GM12801 (cell line): ENCODE results near the gene KANSL3.

ENCODE experiments used
- CTCF ChIP-seq: IDR thresholded peaks from one replicate; pipeline ENCODE4 v1.5.1; 2011; ENCODE audit warnings: control low read depth; ENCODE audit not compliant: insufficient read length; ENCODE audit errors: extremely low read depth

KANSL3 gene

GRCh38 chr2:96616128-96616527, 22.0 kb downstream of the KANSL3 start:
- no peak for TF ChIP-seq CTCF

GRCh38 chr2:96608469-96609455, 29.4 kb downstream of the KANSL3 start:
- TF ChIP-seq CTCF, result no peak

GRCh38 chr2:96604104-96604503, 34.0 kb downstream of the KANSL3 start:
- TF ChIP-seq CTCF, result no peak

GRCh38 chr2:96602330-96602823, 35.7 kb downstream of the KANSL3 start:
- TF ChIP-seq CTCF, result no peak

- TF ChIP-seq CTCF, result no peak
These were observed 36.5 kb downstream of the KANSL3 start for GRCh38 chr2:96601382-96602292.

GRCh38 chr2:96599941-96600340, 38.2 kb downstream of the KANSL3 start:
- no peak for TF ChIP-seq CTCF

GRCh38 chr2:96596596-96596995, 41.5 kb downstream of the KANSL3 start:
- TF ChIP-seq CTCF, result no peak
